Stimulated activated CD4-positive, alpha-beta T cell treated with anti-CD3 and anti-CD28 coated beads, Interleukin-1b, Interleukin-23, amount 100 ng/mL, for 48 hours (primary cell): ENCODE data around the gene GMPS.
"Not testable (repeated sequence)": the region's sequence is repeated elsewhere in the genome, so short reads cannot be mapped to it uniquely, and the experiment has no call there.

Experiments
- DNase-seq: peaks from one replicate; pipeline ENCODE4 v3.0.0-alpha.2; 2020

The GMPS gene

GRCh38 chr3:155946178-155946577, 75.7 kb downstream of the GMPS start:
- no peak for DNase-seq

GRCh38 chr3:155948476-155948875, 78.0 kb downstream of the GMPS start:
- no peak for DNase-seq

- no peak for DNase-seq
These were observed 79.2 kb downstream of the GMPS start for GRCh38 chr3:155949453-155950217.

DNA sequence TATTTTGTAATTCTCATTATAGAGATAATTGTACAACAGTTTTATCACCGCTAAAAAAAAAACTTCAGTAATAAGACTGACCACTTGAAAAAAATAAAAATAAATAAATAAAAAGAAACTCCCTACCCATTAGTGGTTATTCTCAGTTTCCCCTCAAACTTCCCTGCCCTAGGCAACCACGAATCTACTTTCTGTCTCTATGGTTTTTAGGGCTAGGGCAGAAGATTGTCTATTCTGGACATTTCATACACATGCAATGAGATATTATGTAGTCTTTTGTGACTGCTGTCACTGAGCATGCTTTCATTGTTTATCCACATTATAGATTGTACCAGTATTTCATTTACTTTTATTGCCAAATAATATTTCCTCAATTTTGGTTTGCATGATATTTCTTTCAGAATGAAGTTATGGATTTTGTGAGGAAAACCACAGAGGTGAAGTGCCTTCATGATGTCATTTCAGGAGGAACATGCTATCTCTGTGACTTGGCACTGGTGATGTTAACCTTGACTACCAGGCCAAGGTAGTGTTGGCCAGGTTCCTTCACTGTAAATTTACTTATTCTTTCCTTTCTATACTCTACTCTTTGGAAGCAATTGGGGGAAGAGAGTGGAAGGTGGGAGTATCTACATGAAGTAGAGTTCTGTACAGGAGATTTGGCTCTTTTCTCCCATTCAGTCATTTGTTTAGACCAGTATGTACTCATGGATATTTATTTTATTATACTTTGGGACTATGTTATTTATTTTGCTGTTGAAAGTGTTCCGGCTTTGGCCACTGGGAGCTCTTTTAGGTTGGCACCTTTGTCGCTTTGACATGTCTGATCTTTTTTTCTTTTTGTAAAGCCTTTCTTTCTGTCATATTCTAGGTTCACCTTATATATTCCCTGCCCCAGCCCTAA, 86.3 kb downstream of the GMPS start:
- DNase-seq = no peak

DNA sequence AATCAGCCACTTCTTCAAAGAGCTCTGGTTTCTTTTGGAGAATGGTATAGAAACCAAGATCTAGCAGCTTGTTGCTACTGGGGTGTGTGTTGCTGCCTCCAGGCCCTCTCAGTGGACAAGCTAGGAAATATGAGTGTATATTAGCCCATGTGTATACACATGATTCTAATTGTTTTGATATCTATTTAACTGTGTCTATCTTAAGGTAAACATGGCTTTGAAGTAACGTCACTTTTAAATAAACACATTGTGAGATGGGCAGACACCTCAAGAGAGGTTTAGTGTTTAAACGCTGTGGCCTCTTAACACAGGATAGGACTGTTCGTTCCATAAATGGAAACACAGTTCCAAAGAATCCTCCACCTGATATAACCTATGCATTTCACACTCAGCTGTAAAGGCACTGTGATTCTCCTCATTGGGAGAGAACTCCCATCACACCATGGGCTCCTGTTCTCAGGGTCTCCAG, 87.0 kb downstream of the GMPS start:
- no peak for DNase-seq

DNA sequence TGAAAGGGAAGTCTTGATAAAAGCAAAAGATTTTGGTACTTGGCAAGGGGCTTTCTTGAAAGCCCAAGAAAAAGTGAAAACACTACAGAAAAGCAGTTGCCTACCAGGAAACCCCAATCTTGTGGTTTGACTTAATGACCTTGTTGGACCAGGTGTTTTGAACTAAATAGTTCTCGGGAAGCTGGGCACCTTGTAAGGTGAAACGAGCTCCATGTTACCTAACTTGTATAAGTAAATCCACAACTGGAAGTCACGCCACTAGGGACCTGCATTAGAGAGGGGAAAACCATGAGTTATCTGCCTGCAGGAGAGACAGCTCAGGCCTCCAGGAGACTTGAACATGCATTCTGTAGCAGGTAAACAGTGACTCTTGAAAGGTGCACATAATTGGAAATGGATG, 88.2 kb downstream of the GMPS start:
- DNase-seq = no peak

- DNase-seq = no peak
These were observed 89.6 kb downstream of the GMPS start for GRCh38 chr3:155960060-155960459.

DNA sequence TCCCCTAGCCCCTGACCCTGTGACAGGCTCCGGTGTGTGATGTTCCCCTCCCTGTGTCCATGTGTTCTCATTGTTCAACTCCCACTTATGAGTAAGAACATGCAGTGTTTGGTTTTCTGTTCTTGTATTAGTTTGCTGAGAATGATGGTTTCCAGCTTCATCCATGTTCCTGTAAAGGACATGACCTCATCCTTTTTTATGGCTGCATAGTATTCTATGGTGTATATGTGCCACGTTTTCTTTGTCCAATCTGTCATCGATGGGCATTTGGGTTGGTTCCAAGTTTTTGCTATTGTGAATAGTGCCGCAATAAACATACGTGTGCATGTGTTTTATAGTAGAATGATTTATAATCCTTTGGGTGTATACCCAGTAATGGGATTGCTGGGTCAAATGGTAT, 90.6 kb downstream of the GMPS start:
- not testable (repeated sequence) for DNase-seq

GRCh38 chr3:155963570-155963969, 93.1 kb downstream of the GMPS start:
- no peak for DNase-seq

GRCh38 chr3:155970398-155970797, 99.9 kb downstream of the GMPS start:
- DNase-seq = no peak

GRCh38 chr3:155972885-155973584, 102.6 kb downstream of the GMPS start:
- DNase-seq = no peak

DNA sequence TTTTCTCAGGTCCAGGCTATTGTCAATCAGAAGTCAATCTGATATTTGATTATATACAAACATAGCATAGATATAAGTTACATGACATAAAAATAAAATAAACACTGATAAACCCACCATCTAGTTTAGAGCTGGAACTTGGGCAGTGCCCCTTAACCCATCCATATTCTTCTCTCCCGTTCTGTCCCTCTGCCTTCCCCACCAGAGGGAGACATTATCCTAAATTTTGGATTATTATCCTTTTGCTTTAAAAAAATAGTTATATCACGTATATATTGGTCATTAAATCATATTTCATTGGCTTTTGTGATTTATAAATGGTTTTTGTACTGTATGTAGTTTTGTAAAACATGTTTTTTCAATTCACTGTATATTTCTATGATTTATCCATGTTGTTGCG, 107.9 kb downstream of the GMPS start:
- no peak for DNase-seq

- DNase-seq = no peak
These were observed 109.3 kb downstream of the GMPS start for GRCh38 chr3:155979746-155980145.

- DNase-seq = no peak
These were observed 111.2 kb downstream of the GMPS start for GRCh38 chr3:155981669-155982068.

- no peak for DNase-seq
These were observed 113.5 kb downstream of the GMPS start for GRCh38 chr3:155983834-155984474.

GRCh38 chr3:155984791-155985417, 114.5 kb downstream of the GMPS start:
- no peak for DNase-seq

GRCh38 chr3:155989536-155989935, 119.1 kb downstream of the GMPS start:
- no peak for DNase-seq

DNA sequence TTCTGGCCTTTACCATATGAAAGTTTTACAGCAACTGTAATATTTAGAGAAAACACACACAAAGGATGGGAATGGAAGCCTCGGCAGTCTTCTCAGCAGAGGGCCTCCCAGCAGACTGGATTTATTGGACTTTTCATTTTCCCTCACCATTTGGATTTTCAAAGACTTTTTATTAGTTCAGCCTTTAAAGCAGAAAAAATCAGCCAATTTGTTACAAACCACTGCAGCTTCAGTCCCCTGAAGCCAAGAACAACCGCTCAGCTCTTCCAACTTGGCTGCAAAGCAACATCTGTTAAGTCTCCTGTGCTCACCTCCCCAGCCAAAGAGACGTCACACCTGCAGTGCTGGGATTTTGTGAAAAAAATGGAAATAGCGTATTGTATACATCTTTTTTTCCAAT, 120.8 kb downstream of the GMPS start:
- no peak for DNase-seq

DNA sequence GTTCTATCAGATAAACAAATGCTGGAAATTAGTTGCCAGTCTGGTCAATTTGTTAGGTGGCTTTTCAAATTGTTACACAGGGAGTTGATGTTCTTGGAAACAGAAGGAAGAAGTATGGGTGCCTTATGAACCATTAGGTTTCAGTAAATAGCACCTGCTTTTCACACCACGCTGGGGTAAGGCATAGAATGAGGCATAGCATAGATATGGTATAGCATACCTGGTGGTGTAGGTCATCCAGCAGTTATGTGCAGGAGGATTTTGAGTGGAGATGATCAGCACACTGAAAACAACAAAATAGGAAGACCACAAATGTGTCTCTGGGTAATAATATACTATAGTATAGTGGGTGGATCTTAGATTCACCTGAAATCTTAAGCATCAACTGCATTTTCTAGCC, 121.4 kb downstream of the GMPS start:
- no peak for DNase-seq
